GM18868 (cell line): ENCODE results near the gene CSNK1G2.

Source experiments
- ATAC-seq: cut with Tn5 transposase; IDR thresholded peaks from one replicate; pipeline ENCODE4 v1.9.1; 2021; ENCODE audit warnings: mild to moderate bottlenecking, moderate library complexity; ENCODE audit not compliant: unreplicated experiment

CSNK1G2 gene

GRCh38 chr19:1941146-1942077 is at the start of gene CSNK1G2:
CSNK1G2 (plus strand) TSS chr19:1941172; CDS start chr19:1969773, 28,601 bp downstream.
- peak; percentile 3 for ATAC-seq

- no peak for ATAC-seq
These were observed 47.2 kb upstream of the CSNK1G2 start for GRCh38 chr19:1893791-1894190.

- no peak for ATAC-seq
These were observed 44.5 kb upstream of the CSNK1G2 start for GRCh38 chr19:1896508-1896907.

GRCh38 chr19:1901940-1902404 is 39.0 kb upstream of the CSNK1G2 start:
- ATAC-seq: no peak

- ATAC-seq: no peak
These were observed 38.0 kb upstream of the CSNK1G2 start for GRCh38 chr19:1902923-1903322.

- ATAC-seq: peak; percentile 8
These were observed 36.2 kb upstream of the CSNK1G2 start for GRCh38 chr19:1904860-1905109.

- ATAC-seq: peak; percentile 84
These were observed 35.7 kb upstream of the CSNK1G2 start, which contains the start of the genes ADAT3 and SCAMP4 for GRCh38 chr19:1905110-1905862. ADAT3 (plus strand) TSS chr19:1905399; CDS start chr19:1912048, 6,649 bp downstream. SCAMP4 (plus strand) TSS chr19:1905399; CDS start chr19:1915020, 9,621 bp downstream.

- no peak for ATAC-seq
These were observed 35.1 kb upstream of the CSNK1G2 start for GRCh38 chr19:1905863-1906375.

- no peak for ATAC-seq
These were observed 33.9 kb upstream of the CSNK1G2 start for GRCh38 chr19:1906985-1907562.

GRCh38 chr19:1907563-1908363 is 33.2 kb upstream of the CSNK1G2 start:
- ATAC-seq: no peak

- ATAC-seq: no peak
These were observed 32.7 kb upstream of the CSNK1G2 start for GRCh38 chr19:1908364-1908678.

- ATAC-seq: no peak
These were observed 31.3 kb upstream of the CSNK1G2 start for GRCh38 chr19:1909761-1910080.

- ATAC-seq: no peak
These were observed 30.8 kb upstream of the CSNK1G2 start for GRCh38 chr19:1910177-1910576.

- ATAC-seq: no peak
These were observed 29.9 kb upstream of the CSNK1G2 start for GRCh38 chr19:1911098-1911497.

GRCh38 chr19:1911995-1912394 is 29.0 kb upstream of the CSNK1G2 start:
- no peak for ATAC-seq

- ATAC-seq: no peak
These were observed 28.0 kb upstream of the CSNK1G2 start for GRCh38 chr19:1912760-1913505.

- no peak for ATAC-seq
These were observed 27.0 kb upstream of the CSNK1G2 start for GRCh38 chr19:1913781-1914577.

- ATAC-seq: no peak
These were observed 26.1 kb upstream of the CSNK1G2 start for GRCh38 chr19:1914826-1915341.

GRCh38 chr19:1917146-1917545 is 23.8 kb upstream of the CSNK1G2 start:
- ATAC-seq: no peak
